Measurements from ENCODE around the gene PKP4.

Gene PKP4, protein sequence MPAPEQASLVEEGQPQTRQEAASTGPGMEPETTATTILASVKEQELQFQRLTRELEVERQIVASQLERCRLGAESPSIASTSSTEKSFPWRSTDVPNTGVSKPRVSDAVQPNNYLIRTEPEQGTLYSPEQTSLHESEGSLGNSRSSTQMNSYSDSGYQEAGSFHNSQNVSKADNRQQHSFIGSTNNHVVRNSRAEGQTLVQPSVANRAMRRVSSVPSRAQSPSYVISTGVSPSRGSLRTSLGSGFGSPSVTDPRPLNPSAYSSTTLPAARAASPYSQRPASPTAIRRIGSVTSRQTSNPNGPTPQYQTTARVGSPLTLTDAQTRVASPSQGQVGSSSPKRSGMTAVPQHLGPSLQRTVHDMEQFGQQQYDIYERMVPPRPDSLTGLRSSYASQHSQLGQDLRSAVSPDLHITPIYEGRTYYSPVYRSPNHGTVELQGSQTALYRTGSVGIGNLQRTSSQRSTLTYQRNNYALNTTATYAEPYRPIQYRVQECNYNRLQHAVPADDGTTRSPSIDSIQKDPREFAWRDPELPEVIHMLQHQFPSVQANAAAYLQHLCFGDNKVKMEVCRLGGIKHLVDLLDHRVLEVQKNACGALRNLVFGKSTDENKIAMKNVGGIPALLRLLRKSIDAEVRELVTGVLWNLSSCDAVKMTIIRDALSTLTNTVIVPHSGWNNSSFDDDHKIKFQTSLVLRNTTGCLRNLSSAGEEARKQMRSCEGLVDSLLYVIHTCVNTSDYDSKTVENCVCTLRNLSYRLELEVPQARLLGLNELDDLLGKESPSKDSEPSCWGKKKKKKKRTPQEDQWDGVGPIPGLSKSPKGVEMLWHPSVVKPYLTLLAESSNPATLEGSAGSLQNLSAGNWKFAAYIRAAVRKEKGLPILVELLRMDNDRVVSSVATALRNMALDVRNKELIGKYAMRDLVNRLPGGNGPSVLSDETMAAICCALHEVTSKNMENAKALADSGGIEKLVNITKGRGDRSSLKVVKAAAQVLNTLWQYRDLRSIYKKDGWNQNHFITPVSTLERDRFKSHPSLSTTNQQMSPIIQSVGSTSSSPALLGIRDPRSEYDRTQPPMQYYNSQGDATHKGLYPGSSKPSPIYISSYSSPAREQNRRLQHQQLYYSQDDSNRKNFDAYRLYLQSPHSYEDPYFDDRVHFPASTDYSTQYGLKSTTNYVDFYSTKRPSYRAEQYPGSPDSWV

DNA sequence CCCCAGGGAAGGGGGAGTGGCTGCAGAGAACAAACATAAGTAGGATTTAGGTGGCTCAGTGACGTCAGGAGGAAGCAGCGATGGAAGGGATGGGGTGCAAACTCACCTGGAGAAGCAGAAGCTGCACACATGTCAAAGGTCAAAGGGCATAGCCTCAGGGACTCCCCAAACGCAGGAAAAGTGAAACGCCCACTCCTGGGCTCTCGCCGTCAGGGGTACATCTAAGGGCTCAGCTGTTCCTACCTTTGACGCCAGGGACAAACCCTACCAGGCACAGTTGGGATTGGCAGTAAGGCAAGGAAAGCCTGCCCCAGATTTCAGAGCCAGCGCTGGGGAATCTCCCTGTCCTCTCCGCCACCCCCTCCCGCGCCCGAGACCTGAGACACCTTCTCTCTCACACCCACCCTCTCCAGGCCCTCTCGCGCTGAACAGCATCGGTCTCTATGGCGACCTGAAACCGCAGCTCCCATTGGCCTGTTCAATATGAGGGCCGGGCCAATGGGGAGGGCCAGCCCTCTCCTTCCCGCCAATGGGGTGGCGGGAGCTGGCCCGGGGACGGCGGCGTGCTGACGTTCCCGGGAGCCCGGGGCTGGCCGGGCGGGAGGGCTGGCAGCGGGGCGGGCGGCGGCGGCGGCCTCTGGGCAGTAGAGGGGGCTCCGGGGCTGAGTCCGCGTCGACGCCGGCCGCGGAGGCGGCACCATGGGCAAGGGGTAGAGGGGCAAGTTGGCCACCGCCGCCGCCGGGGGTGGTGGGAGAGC lies at the start of gene PKP4, which contains the start of gene CCDC148:
TSS of gene PKP4 (plus strand) at position 644 of the 758 bp plus-strand sequence. CDS start 76,233 bp downstream, outside the sequence.
TSS of gene CCDC148 (minus strand) at position 445 of the 758 bp plus-strand sequence. CDS start at position 131, 314 bp downstream.
- Histone ChIP-seq H3K4me3 (peak within 1 kb of the TSS; percentile 87), H3K27ac (peak within 1 kb of the TSS; percentile 90 to 91)
- TF ChIP-seq, protein P1, sequence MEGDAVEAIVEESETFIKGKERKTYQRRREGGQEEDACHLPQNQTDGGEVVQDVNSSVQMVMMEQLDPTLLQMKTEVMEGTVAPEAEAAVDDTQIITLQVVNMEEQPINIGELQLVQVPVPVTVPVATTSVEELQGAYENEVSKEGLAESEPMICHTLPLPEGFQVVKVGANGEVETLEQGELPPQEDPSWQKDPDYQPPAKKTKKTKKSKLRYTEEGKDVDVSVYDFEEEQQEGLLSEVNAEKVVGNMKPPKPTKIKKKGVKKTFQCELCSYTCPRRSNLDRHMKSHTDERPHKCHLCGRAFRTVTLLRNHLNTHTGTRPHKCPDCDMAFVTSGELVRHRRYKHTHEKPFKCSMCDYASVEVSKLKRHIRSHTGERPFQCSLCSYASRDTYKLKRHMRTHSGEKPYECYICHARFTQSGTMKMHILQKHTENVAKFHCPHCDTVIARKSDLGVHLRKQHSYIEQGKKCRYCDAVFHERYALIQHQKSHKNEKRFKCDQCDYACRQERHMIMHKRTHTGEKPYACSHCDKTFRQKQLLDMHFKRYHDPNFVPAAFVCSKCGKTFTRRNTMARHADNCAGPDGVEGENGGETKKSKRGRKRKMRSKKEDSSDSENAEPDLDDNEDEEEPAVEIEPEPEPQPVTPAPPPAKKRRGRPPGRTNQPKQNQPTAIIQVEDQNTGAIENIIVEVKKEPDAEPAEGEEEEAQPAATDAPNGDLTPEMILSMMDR (IDR thresholded peaks at IDR 0.05), result no peak
- peak; percentile 92 for DNase-seq (ENCODE audit: low spot score)

DNA sequence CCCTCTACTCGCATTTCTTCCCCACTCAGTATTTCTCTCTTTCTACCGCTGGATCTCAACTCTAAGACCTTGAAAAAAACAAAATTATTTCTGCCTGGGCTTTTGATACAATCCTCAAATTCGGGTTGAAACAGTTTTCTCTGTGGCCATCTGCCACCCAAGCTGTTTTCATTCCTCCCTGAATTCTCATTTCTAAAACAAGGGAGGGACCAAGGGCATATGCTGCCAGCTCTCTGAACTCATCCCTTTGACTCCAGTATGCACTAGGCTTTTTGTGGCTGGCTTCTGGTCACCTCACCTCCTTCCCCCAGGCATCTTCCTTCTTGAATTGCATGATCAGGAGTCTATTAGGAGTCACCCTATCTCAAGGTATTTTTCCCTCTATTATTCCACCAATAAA lies 49.7 kb upstream of the PKP4 start:
- Histone ChIP-seq H3K4me3 (no peak overlapping the region), H3K27ac (no peak overlapping the region)
- DNase-seq (ENCODE audit: low spot score), result no peak
- TF ChIP-seq, protein P1 (IDR thresholded peaks at IDR 0.05), result no peak

DNA sequence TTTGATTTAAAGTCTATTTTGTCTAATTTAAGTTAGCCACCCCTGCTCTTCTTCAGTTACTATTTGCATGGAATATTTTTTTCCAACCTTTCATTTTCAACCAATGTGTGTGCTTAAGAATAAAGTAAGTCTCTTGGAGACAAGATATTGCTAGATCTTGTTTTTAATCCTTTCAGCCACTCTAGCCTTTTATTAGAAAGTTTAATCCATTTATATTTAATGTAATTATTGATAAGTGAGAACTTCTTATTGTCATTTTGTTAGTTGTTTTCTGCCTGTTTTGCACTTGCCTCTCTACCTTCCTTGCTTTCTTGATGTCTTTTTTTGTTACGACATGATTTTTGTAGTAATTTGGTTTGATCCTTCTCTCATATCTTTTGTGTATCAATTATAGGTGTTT lies 46.6 kb upstream of the PKP4 start:
- TF ChIP-seq, protein P1 (IDR thresholded peaks at IDR 0.05), result no peak
- Histone ChIP-seq H3K4me3 (no peak overlapping the region), H3K27ac (no peak overlapping the region)
- no peak for DNase-seq (ENCODE audit: low spot score)

DNA sequence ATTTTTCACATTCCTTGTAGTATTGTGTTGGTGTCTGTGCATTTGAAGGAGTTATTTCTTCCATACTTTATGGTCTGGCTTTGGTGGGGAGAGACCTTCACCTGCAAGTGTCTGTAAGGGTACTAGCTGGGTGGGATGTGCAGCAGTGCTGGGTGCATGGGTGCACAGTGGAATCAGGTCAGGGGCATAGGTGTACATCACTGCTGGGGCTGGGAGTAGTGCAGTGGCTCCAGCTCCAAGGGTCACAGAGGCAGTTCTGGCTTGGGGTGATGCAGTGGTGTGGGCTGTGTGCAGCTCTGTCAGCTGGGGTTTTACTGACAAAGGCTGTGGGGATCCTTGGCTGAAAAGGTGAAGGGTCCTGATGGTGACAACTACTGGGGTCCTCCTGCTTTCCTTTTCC lies 45.0 kb upstream of the PKP4 start:
- no peak overlapping the region for H3K27ac ChIP-seq
- TF ChIP-seq, protein P1 (IDR thresholded peaks at IDR 0.05), result no peak
- no peak for DNase-seq (ENCODE audit: low spot score)
- H3K4me3 ChIP-seq, result no peak overlapping the region

DNA sequence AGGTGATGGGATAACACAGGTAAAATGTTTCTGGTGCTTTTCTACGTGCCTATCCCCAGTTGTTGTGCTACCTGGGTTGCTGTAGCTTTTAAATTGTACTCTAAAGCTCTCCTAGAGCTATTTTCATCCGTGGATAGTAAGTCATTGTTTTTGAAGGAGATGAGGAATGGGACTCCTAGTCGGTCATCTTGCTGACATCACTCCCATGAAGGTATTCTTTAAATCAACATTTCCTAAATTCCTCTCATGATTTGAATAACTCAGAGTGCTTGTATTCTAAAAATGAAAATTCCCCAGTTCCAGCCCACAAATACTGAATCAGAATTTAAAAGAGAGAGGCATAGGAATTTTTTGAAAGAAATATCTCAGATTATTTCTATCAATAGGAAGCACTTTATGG lies 44.5 kb upstream of the PKP4 start:
- TF ChIP-seq, protein P1 (IDR thresholded peaks at IDR 0.05), result no peak

DNA sequence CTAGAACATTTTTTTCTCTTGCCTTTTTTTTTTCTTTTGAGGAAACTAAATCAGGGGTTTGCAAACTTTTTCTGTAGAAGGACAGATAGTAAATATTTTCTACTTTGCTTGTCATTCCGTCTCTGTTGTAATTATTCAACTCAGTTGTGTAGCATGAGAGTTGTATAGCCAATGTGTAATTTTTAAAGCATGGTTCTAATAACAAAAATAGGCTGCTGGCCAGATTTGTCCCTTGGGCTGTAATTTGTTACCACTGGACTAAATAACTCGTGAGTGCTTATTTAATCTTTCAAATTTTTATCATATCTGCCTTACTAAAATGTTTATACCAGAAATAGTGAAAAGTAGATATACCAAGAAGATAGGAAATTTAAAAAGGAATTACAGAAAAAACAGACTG lies 43.2 kb upstream of the PKP4 start:
- no peak for DNase-seq (ENCODE audit: low spot score)
- TF ChIP-seq, protein P1 (IDR thresholded peaks at IDR 0.05), result no peak
- no peak overlapping the region for H3K4me3 ChIP-seq
- no peak overlapping the region for H3K27ac ChIP-seq

More for the DNA sequence above, 44.5 kb upstream of the PKP4 start:
- H3K27ac ChIP-seq, result no peak overlapping the region
- H3K4me3 ChIP-seq, result no peak overlapping the region
- no peak for DNase-seq (ENCODE audit: low spot score)

Measured in coronary artery (tissue), 2 donors.